Activated CD4-positive, alpha-beta T cell treated with anti-CD3 and anti-CD28 coated beads, Interleukin-2, amount 50 U/mL, for 1 hour (primary cell): ENCODE data around the gene ARFGEF2.

ENCODE experiments used
- DNase-seq: peaks from one replicate; pipeline ENCODE4 v3.0.0-alpha.2; 2020

The ARFGEF2 gene

GRCh38 chr20:48899881-48900280, 21.6 kb upstream of the ARFGEF2 start:
- no peak for DNase-seq

GRCh38 chr20:48901326-48901725, 20.2 kb upstream of the ARFGEF2 start:
- no peak for DNase-seq

GRCh38 chr20:48903705-48904104, 17.8 kb upstream of the ARFGEF2 start:
- DNase-seq, result no peak

GRCh38 chr20:48904566-48905296, 16.8 kb upstream of the ARFGEF2 start:
- peak; percentile 69 for DNase-seq

GRCh38 chr20:48905297-48905647, 16.2 kb upstream of the ARFGEF2 start:
- DNase-seq, result no peak

- DNase-seq, result no peak
These were observed 15.2 kb upstream of the ARFGEF2 start for GRCh38 chr20:48906221-48906877.

GRCh38 chr20:48908656-48909319, 12.7 kb upstream of the ARFGEF2 start:
- DNase-seq, result no peak

GRCh38 chr20:48909910-48910309, 11.6 kb upstream of the ARFGEF2 start:
- DNase-seq, result no peak

GRCh38 chr20:48910347-48910781, 11.1 kb upstream of the ARFGEF2 start:
- peak; percentile 12 for DNase-seq

GRCh38 chr20:48912065-48912464, 9.4 kb upstream of the ARFGEF2 start:
- no peak for DNase-seq

GRCh38 chr20:48916699-48917098, 4.8 kb upstream of the ARFGEF2 start:
- no peak for DNase-seq

- DNase-seq, result no peak
These were observed 2.1 kb upstream of the ARFGEF2 start for GRCh38 chr20:48919336-48919881.

GRCh38 chr20:48919882-48920526, 1.5 kb upstream of the ARFGEF2 start:
- DNase-seq, result no peak

GRCh38 chr20:48920527-48921167, 864 bp upstream of the ARFGEF2 start:
- DNase-seq, result no peak

- DNase-seq, result peak; percentile 8
These were observed 641 bp downstream of the ARFGEF2 start for GRCh38 chr20:48921883-48922820.

GRCh38 chr20:48923149-48923718, 1.7 kb downstream of the ARFGEF2 start:
- no peak for DNase-seq

- DNase-seq, result no peak
These were observed 3.2 kb downstream of the ARFGEF2 start for GRCh38 chr20:48924756-48925109.

GRCh38 chr20:48926267-48926666, 4.8 kb downstream of the ARFGEF2 start:
- no peak for DNase-seq

GRCh38 chr20:48926821-48927220, 5.3 kb downstream of the ARFGEF2 start:
- no peak for DNase-seq

GRCh38 chr20:48928832-48929725, 7.6 kb downstream of the ARFGEF2 start:
- no peak for DNase-seq
